ENCODE data around the gene CDC25B. TPM values are rescaled to one million over a fixed set of nuclear protein-coding genes. Genes with fewer than 3 reads are reported as not detected.

The CDC25B gene
- total and polyA plus RNA-seq, 2 experiments from 2014 or later, result 15.1 to 21.9 TPM

DNA sequence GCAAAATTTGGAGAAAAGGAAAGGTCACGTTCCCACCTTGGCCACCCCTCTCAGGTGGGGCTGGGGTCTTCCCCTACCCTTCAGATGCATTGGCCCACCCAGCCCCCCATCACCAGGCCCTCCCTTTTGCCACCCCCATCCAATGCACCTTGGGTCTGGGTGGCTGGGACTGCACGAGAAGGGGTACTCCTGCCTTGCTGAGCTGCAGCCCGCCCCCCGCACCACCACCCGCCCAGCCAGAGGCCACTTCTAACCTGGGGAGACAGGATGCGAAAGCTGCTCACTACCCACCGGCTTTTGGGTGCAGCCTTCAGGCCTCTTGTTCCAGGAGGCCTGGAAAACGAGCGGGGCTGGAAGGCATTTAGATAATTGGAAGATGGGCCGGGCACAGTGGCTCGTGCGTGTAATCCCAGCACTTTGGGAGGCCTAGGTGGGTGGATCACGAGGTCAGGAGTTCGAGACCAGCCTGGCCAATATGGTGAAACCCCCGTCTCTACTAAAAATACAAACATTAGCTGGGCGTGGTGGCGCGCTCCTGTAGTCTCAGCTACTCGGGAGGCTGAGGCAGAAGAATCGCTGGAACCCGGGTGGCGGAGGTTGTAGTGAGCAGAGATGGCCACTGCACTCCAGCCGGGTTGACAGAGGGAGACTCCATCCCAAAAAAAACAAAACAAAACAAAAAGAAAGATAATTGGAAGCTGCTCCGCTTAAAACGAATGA, 1.2 kb upstream of the CDC25B start:
- TF ChIP-seq, protein P1, sequence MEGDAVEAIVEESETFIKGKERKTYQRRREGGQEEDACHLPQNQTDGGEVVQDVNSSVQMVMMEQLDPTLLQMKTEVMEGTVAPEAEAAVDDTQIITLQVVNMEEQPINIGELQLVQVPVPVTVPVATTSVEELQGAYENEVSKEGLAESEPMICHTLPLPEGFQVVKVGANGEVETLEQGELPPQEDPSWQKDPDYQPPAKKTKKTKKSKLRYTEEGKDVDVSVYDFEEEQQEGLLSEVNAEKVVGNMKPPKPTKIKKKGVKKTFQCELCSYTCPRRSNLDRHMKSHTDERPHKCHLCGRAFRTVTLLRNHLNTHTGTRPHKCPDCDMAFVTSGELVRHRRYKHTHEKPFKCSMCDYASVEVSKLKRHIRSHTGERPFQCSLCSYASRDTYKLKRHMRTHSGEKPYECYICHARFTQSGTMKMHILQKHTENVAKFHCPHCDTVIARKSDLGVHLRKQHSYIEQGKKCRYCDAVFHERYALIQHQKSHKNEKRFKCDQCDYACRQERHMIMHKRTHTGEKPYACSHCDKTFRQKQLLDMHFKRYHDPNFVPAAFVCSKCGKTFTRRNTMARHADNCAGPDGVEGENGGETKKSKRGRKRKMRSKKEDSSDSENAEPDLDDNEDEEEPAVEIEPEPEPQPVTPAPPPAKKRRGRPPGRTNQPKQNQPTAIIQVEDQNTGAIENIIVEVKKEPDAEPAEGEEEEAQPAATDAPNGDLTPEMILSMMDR (IDR thresholded peaks at IDR 0.05; ENCODE audit: poor library complexity), result no peak
- TF ChIP-seq EZH2phosphoT487 (IDR thresholded peaks at IDR 0.05; ENCODE audit: low read depth, severe bottlenecking, unreplicated experiment) (no peak), EZH2 (IDR thresholded peaks at IDR 0.05; ENCODE audit: borderline replicate concordance) (no peak)
- no peaks in the 10 kb centered on the region for H4K20me1 ChIP-seq (ENCODE audit: insufficient read depth, poor library complexity, severe bottlenecking)
- peak overlapping the region; percentile 70 for H3K4me3 ChIP-seq
- H3K27me3 ChIP-seq, result no peaks in the 10 kb centered on the region
- H3K27ac ChIP-seq, result peak overlapping the region; percentile 91
- H3K36me3 ChIP-seq (replicated peaks; ENCODE audit: insufficient read depth, low read depth), result no peaks in the 10 kb centered on the region
- H3K9me2 ChIP-seq (replicated peaks; ENCODE audit: insufficient read depth), result no peaks in the 10 kb centered on the region
- peak overlapping the region; percentile 90 for H3K4me2 ChIP-seq
- DNase-seq (ENCODE audit: low spot score), result no peak
- peaks cover 30% of the 10 kb centered on the region for H3K4me1 ChIP-seq (ENCODE audit: insufficient read depth)
- peak overlapping the region; percentile 87 for H2AFZ ChIP-seq
- H3K9me3 ChIP-seq (ENCODE audit: low read depth), result no peaks in the 10 kb centered on the region
- H3K79me2 ChIP-seq, result peaks cover 22% of the 10 kb centered on the region
- WGBS (ENCODE audit: low lambda C conversion rate, missing lambda C conversion rate), result 88% methylated on average over 25 of the region's 25 CpGs

DNA sequence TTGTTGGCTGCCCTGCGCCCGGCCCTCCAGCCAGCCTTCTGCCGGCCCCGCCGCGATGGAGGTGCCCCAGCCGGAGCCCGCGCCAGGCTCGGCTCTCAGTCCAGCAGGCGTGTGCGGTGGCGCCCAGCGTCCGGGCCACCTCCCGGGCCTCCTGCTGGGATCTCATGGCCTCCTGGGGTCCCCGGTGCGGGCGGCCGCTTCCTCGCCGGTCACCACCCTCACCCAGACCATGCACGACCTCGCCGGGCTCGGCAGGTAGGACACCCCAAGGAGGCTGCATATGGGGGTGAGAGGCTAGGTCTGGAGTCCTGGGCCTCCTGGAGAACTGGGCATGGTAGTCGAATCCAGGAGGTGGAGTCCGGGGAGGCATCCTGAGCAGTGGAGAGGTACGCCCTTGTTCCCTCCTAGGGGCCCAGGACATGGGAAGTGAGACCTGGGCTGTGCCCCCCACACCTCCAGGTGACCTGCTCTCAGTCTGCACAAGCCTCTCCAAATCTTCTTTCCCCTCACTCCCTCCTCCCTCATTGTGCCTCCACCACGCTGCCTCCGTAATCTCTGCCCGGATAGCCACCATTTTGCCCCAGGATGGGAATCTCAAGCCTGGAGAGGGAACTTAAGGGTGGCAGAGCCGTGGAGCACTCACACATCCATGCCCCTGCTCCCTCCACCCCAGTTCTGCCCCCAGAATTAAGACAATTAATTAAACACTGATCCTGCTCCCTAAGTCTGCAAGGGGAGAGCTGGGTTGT, 541 bp downstream of the CDC25B start:
- DNase-seq (ENCODE audit: low spot score), result no peak
- Histone ChIP-seq H3K36me3 (replicated peaks; ENCODE audit: insufficient read depth, low read depth) (no peaks in the 10 kb centered on the region), H3K9me2 (replicated peaks; ENCODE audit: insufficient read depth) (no peaks in the 10 kb centered on the region), H3K79me2 (peaks cover 22% of the 10 kb centered on the region), H3K9me3 (ENCODE audit: low read depth) (no peaks in the 10 kb centered on the region), H3K4me3 (peak overlapping the region; percentile 26), H4K20me1 (ENCODE audit: insufficient read depth, poor library complexity, severe bottlenecking) (no peaks in the 10 kb centered on the region), H3K27me3 (no peaks in the 10 kb centered on the region), H2AFZ (no peak overlapping the region), H3K27ac (peak overlapping the region; percentile 79), H3K4me2 (peak overlapping the region; percentile 90), H3K4me1 (ENCODE audit: insufficient read depth) (peaks cover 33% of the 10 kb centered on the region)
- TF ChIP-seq EZH2 (IDR thresholded peaks at IDR 0.05; ENCODE audit: borderline replicate concordance) (no peak), EZH2phosphoT487 (IDR thresholded peaks at IDR 0.05; ENCODE audit: low read depth, severe bottlenecking, unreplicated experiment) (no peak)
- TF ChIP-seq, protein P1 (IDR thresholded peaks at IDR 0.05; ENCODE audit: poor library complexity), result no peak
- WGBS (ENCODE audit: low lambda C conversion rate, missing lambda C conversion rate), result 12% methylated on average over 31 of the region's 33 CpGs

DNA sequence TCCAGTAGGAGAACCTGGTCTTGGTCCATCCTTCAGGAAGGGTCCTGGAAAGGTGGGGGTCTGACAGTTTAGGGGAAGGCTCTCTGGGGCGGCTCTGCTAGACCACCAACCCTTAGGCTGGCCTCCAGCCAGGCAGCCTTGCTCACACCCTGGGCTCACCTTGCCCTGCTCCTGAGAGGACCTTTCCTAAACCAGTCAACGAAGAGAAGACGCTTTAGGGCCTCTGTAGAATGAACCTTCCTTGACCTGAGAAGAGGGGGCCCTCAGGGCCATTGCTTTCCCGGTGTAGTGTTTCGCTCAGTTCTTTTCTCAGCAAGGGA, 1.1 kb downstream of the CDC25B start:
- no peak for TF ChIP-seq EZH2phosphoT487 (IDR thresholded peaks at IDR 0.05; ENCODE audit: low read depth, severe bottlenecking, unreplicated experiment)
- TF ChIP-seq EZH2 (IDR thresholded peaks at IDR 0.05; ENCODE audit: borderline replicate concordance), result no peak
- TF ChIP-seq, protein P1 (IDR thresholded peaks at IDR 0.05; ENCODE audit: poor library complexity), result no peak

More for the DNA sequence above, 1.1 kb downstream of the CDC25B start:
- Histone ChIP-seq H3K27ac (peak overlapping the region; percentile 79), H3K36me3 (replicated peaks; ENCODE audit: insufficient read depth, low read depth) (no peaks in the 10 kb centered on the region), H3K4me3 (no peak overlapping the region), H3K79me2 (peaks cover 22% of the 10 kb centered on the region), H4K20me1 (ENCODE audit: insufficient read depth, poor library complexity, severe bottlenecking) (no peaks in the 10 kb centered on the region), H3K4me1 (ENCODE audit: insufficient read depth) (peaks cover 33% of the 10 kb centered on the region), H3K9me3 (ENCODE audit: low read depth) (no peaks in the 10 kb centered on the region), H2AFZ (no peak overlapping the region), H3K9me2 (replicated peaks; ENCODE audit: insufficient read depth) (no peaks in the 10 kb centered on the region), H3K4me2 (peak overlapping the region; percentile 90), H3K27me3 (no peaks in the 10 kb centered on the region)
- WGBS (ENCODE audit: low lambda C conversion rate, missing lambda C conversion rate), result 60% methylated on average over 5 of the region's 5 CpGs
- no peak for DNase-seq (ENCODE audit: low spot score)
